K562 treated with DMSO at 1 percent for 12 hours (cell line): ENCODE measurements around the gene DSE. TPM values are rescaled to one million over a fixed set of nuclear protein-coding genes. Genes with fewer than 3 reads are reported as not detected.

Source experiments
- total RNA-seq: library from RNA; unstranded; fragments of 300-600 nt; gene quantifications from 2 replicates; pipeline ENCODE4 v1.2.3, GENCODE V29; 2022; ENCODE audit not compliant: insufficient read depth

The DSE gene
- 0.44 and 1.8 TPM in 2 replicates for total RNA-seq

DNA sequence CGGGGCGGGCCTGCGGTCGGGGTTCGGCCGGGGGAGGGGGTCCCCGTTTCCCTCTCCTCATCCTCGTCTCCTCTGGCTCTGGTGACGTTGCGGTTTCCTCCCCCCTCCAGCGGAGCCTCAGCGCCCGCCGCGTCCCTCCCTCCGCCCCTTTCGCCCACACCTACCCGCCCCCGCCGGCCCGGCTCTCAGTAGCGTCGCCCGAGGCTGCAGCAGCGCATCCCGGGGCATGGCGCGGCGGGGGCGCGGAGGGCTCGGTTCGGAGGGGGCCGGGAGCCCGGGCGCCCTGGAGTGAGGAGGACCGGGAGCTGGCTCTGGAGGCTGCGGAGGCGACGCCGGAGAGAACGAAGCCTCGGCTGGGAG lies at the start of gene DSE:
DSE (plus strand) TSS at position 188 of the 360 bp plus-strand sequence. CDS start 28,304 bp downstream, outside the sequence.

GRCh38 chr6:116461331-116461931 lies 90.7 kb downstream of the DSE start, which contains the start of gene CALHM6:
Gene CALHM6 (plus strand): TSS chr6:116461375. CDS start chr6:116461930, 555 bp downstream.

Other genes starting within 250 kb of the DSE start
- not detected in 2 replicates for gene COL10A1, start 244.8 kb upstream of the DSE start, total RNA-seq
- gene TSPYL4, start 116.9 kb upstream of the DSE start, total RNA-seq = 3.9 and 11.6 TPM in 2 replicates
- gene TSPYL1, start 91.0 kb upstream of the DSE start, total RNA-seq = 24.7 and 48.7 TPM in 2 replicates
- not detected in 2 replicates for gene CALHM6, start 90.4 kb downstream of the DSE start, total RNA-seq
- 0.05 TPM in 1 of 2 replicates, not detected in the other for gene CALHM5, start 140.7 kb downstream of the DSE start, total RNA-seq
- not detected in 2 replicates for gene TRAPPC3L, start 174.7 kb downstream of the DSE start, total RNA-seq
- not detected in 2 replicates for gene CALHM4, start 182.8 kb downstream of the DSE start, total RNA-seq
- gene RWDD1, start 200.6 kb downstream of the DSE start, total RNA-seq = 28.2 and 32.6 TPM in 2 replicates
- gene RSPH4A, start 245.5 kb downstream of the DSE start, total RNA-seq = not detected in 2 replicates